ENCODE measurements around the gene WWC1.

The WWC1 gene

DNA sequence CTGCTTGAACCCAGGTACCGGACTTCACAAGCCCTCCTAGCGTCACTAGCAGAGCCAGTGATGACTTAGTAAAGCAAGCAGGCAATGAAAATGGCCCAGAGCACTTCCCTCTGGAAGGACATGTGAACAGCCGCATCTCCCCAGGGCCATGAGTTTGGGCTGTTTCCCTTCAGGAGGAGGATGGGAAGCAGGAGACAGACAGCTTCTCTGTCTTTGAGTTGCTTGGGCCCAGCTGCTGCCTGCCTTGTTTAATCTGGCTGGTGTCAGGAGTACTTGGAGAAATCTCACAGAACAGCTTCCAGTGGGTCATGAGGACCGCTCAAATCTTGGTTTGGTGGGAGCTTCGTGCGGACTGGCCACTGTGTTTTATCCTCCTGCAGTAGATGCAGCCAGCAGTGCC is 25.4 kb upstream of the WWC1 start:
- no peak overlapping the region for H3K9ac ChIP-seq (ENCODE audit: low read depth in 1 of 2, low read length in 2 of 2)
- no peak overlapping the region for H3K4me3 ChIP-seq (ENCODE audit: low read length in 2 of 2)
- H3K27ac ChIP-seq (ENCODE audit: low read depth in 2 of 2, low read length in 2 of 2), result no peak overlapping the region
- H3K9me3 ChIP-seq (ENCODE audit: control insufficient read depth in 2 of 2, low read length in 2 of 2), result no peaks in the 10 kb centered on the region
- H3K36me3 ChIP-seq (ENCODE audit: control insufficient read depth in 2 of 2, insufficient read depth in 2 of 2, low read length in 2 of 2), result no peaks in the 10 kb centered on the region
- no peaks in the 10 kb centered on the region for H3K27me3 ChIP-seq (ENCODE audit: control insufficient read depth in 2 of 2, insufficient read depth in 2 of 2, low read length in 2 of 2)
- H3K4me1 ChIP-seq (ENCODE audit: control insufficient read depth in 2 of 2, insufficient read depth in 2 of 2, low read length in 2 of 2), result peaks cover 13 to 20% of the 10 kb centered on the region in 2 donors

DNA sequence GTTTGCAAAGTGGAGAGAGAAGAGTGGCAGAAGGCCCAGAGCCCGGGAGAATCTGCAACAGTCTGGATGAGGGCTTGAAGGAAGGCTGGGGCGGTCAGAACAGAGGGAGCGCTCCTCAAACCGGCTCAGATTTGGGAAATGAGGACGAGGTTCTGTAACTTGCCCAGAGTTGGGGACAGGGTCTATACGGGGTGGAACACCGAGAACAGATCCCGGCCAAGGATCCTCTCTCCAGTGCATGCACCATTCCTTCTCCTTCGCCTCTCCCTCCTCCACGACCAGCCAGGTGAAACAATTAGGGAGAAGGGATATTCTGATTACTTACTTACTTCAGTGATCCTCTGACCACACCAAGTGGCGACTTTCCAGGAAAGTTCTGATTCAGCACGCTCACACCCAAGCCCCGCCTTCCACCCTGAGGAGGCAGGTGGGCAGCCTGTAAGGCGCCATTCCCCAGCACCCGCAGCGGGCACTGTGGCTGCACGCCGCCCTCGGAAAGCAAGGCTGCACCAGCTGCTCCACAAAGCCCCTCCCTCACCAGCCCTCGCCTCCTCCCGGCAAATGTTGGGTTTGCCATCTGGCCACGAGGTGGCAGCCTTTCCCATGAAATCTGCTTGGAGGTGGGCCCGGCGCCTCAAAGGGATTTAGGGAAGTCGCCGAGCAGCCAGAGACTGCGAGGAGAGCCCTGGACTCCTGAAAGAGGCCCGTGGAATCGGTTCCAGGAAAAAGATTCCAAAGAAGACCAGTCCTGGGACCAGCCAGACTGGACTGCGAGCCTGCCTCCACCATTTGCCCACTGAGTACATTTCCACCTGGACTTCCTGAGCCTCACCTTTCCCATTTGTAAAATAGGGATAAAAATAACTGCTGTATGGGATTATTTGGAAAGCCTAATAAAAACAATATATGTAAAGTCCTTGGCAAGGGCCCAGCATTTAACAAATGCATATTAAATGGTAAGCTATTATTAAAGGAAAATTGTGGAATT is 22.2 kb upstream of the WWC1 start:
- Histone ChIP-seq H3K4me3 (ENCODE audit: low read length in 2 of 2) (peak overlapping the region; percentile 50 to 67), H3K27me3 (ENCODE audit: control insufficient read depth in 2 of 2, insufficient read depth in 2 of 2, low read length in 2 of 2) (no peaks in the 10 kb centered on the region), H3K36me3 (ENCODE audit: control insufficient read depth in 2 of 2, insufficient read depth in 2 of 2, low read length in 2 of 2) (no peaks in the 10 kb centered on the region)

GRCh38 chr5:168269937-168270330 is 21.5 kb upstream of the WWC1 start:
- no peak overlapping the region for H3K9ac ChIP-seq (ENCODE audit: low read depth in 1 of 2, low read length in 2 of 2)

More for the DNA sequence above, 22.2 kb upstream of the WWC1 start:
- Histone ChIP-seq H3K9me3 (ENCODE audit: control insufficient read depth in 2 of 2, low read length in 2 of 2) (no peaks in the 10 kb centered on the region), H3K4me1 (ENCODE audit: control insufficient read depth in 2 of 2, insufficient read depth in 2 of 2, low read length in 2 of 2) (peaks cover 11 to 15% of the 10 kb centered on the region in 2 donors), H3K9ac (ENCODE audit: low read depth in 1 of 2, low read length in 2 of 2) (peak overlapping the region; percentile 6 to 32), H3K27ac (ENCODE audit: low read depth in 2 of 2, low read length in 2 of 2) (no peak overlapping the region)

GRCh38 chr5:168270476-168270875 is 21.0 kb upstream of the WWC1 start:
- Histone ChIP-seq H3K9ac (ENCODE audit: low read depth in 1 of 2, low read length in 2 of 2) (no peak overlapping the region), H3K27ac (ENCODE audit: low read depth in 2 of 2, low read length in 2 of 2) (no peak overlapping the region), H3K36me3 (ENCODE audit: control insufficient read depth in 2 of 2, insufficient read depth in 2 of 2, low read length in 2 of 2) (no peaks in the 10 kb centered on the region), H3K4me3 (ENCODE audit: low read length in 2 of 2) (no peak overlapping the region), H3K4me1 (ENCODE audit: control insufficient read depth in 2 of 2, insufficient read depth in 2 of 2, low read length in 2 of 2) (peaks cover 11 to 15% of the 10 kb centered on the region in 2 donors), H3K27me3 (ENCODE audit: control insufficient read depth in 2 of 2, insufficient read depth in 2 of 2, low read length in 2 of 2) (no peaks in the 10 kb centered on the region), H3K9me3 (ENCODE audit: control insufficient read depth in 2 of 2, low read length in 2 of 2) (no peaks in the 10 kb centered on the region)

More at GRCh38 chr5:168269937-168270330, 21.5 kb upstream of the WWC1 start:
- Histone ChIP-seq H3K4me1 (ENCODE audit: control insufficient read depth in 2 of 2, insufficient read depth in 2 of 2, low read length in 2 of 2) (peaks cover 11 to 15% of the 10 kb centered on the region in 2 donors), H3K4me3 (ENCODE audit: low read length in 2 of 2) (no peak overlapping the region), H3K27ac (ENCODE audit: low read depth in 2 of 2, low read length in 2 of 2) (no peak overlapping the region), H3K27me3 (ENCODE audit: control insufficient read depth in 2 of 2, insufficient read depth in 2 of 2, low read length in 2 of 2) (no peaks in the 10 kb centered on the region), H3K36me3 (ENCODE audit: control insufficient read depth in 2 of 2, insufficient read depth in 2 of 2, low read length in 2 of 2) (no peaks in the 10 kb centered on the region), H3K9me3 (ENCODE audit: control insufficient read depth in 2 of 2, low read length in 2 of 2) (no peaks in the 10 kb centered on the region)

GRCh38 chr5:168273056-168273980 is 18.1 kb upstream of the WWC1 start:
- Histone ChIP-seq H3K27me3 (ENCODE audit: control insufficient read depth in 2 of 2, insufficient read depth in 2 of 2, low read length in 2 of 2) (no peaks in the 10 kb centered on the region), H3K4me1 (ENCODE audit: control insufficient read depth in 2 of 2, insufficient read depth in 2 of 2, low read length in 2 of 2) (peaks cover 11 to 15% of the 10 kb centered on the region in 2 donors), H3K36me3 (ENCODE audit: control insufficient read depth in 2 of 2, insufficient read depth in 2 of 2, low read length in 2 of 2) (no peaks in the 10 kb centered on the region), H3K9ac (ENCODE audit: low read depth in 1 of 2, low read length in 2 of 2) (no peak overlapping the region), H3K9me3 (ENCODE audit: control insufficient read depth in 2 of 2, low read length in 2 of 2) (no peaks in the 10 kb centered on the region), H3K4me3 (ENCODE audit: low read length in 2 of 2) (no peak overlapping the region), H3K27ac (ENCODE audit: low read depth in 2 of 2, low read length in 2 of 2) (no peak overlapping the region)

DNA sequence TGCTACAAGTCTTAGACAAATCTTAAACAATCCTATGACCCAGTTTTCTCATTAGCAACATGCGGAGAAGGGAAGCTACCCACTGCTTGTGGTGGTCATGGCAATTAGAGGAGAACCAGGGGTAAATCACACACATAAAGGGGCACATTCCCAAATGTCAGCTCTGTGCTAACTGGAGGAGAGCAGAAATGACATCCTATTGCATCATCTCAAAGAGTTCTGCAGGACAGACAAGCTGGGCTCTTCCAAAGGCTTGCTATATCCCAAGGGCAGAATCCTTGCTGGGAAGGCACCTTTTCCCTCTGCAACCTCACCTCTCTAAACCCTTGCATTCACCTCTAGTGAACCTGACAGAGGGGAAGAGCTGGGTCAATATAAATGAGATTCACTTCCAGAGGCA is 17.0 kb upstream of the WWC1 start:
- no peaks in the 10 kb centered on the region for H3K9me3 ChIP-seq (ENCODE audit: control insufficient read depth in 2 of 2, low read length in 2 of 2)
- H3K27me3 ChIP-seq (ENCODE audit: control insufficient read depth in 2 of 2, insufficient read depth in 2 of 2, low read length in 2 of 2), result no peaks in the 10 kb centered on the region
- H3K27ac ChIP-seq (ENCODE audit: low read depth in 2 of 2, low read length in 2 of 2), result no peak overlapping the region
- no peak overlapping the region for H3K4me3 ChIP-seq (ENCODE audit: low read length in 2 of 2)
- H3K4me1 ChIP-seq (ENCODE audit: control insufficient read depth in 2 of 2, insufficient read depth in 2 of 2, low read length in 2 of 2), result peaks cover 8 to 10% of the 10 kb centered on the region in 2 donors
- H3K36me3 ChIP-seq (ENCODE audit: control insufficient read depth in 2 of 2, insufficient read depth in 2 of 2, low read length in 2 of 2), result no peaks in the 10 kb centered on the region
- H3K9ac ChIP-seq (ENCODE audit: low read depth in 1 of 2, low read length in 2 of 2), result no peak overlapping the region

DNA sequence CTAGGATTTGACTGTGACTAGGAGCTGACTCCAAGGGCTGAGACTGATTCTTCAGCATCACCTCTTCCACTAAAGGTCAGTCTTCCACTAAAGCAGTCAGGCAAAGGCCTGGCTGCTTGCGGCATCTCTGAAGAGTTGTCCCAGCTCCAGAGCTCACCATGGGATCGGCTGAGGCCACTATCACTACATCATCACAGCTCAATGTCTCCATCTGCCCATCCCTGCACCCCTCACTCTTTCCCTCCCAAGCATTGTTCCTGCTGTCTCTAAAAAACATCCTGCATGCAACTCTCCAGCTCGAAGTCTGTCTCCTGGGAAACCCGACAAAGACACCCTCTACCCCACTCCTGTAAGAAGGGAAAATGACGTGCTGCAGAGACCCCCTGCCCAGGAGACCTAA is 15.5 kb upstream of the WWC1 start:
- no peaks in the 10 kb centered on the region for H3K9me3 ChIP-seq (ENCODE audit: control insufficient read depth in 2 of 2, low read length in 2 of 2)
- no peaks in the 10 kb centered on the region for H3K4me1 ChIP-seq (ENCODE audit: control insufficient read depth in 2 of 2, insufficient read depth in 2 of 2, low read length in 2 of 2)
- no peak overlapping the region for H3K27ac ChIP-seq (ENCODE audit: low read depth in 2 of 2, low read length in 2 of 2)
- no peak overlapping the region for H3K4me3 ChIP-seq (ENCODE audit: low read length in 2 of 2)
- no peak overlapping the region for H3K9ac ChIP-seq (ENCODE audit: low read depth in 1 of 2, low read length in 2 of 2)
- no peaks in the 10 kb centered on the region for H3K36me3 ChIP-seq (ENCODE audit: control insufficient read depth in 2 of 2, insufficient read depth in 2 of 2, low read length in 2 of 2)
- no peaks in the 10 kb centered on the region for H3K27me3 ChIP-seq (ENCODE audit: control insufficient read depth in 2 of 2, insufficient read depth in 2 of 2, low read length in 2 of 2)

- Histone ChIP-seq H3K27me3 (ENCODE audit: control insufficient read depth in 2 of 2, insufficient read depth in 2 of 2, low read length in 2 of 2) (no peaks in the 10 kb centered on the region), H3K36me3 (ENCODE audit: control insufficient read depth in 2 of 2, insufficient read depth in 2 of 2, low read length in 2 of 2) (no peaks in the 10 kb centered on the region), H3K9ac (ENCODE audit: low read depth in 1 of 2, low read length in 2 of 2) (no peak overlapping the region), H3K4me3 (ENCODE audit: low read length in 2 of 2) (no peak overlapping the region), H3K9me3 (ENCODE audit: control insufficient read depth in 2 of 2, low read length in 2 of 2) (no peaks in the 10 kb centered on the region), H3K27ac (ENCODE audit: low read depth in 2 of 2, low read length in 2 of 2) (no peak overlapping the region), H3K4me1 (ENCODE audit: control insufficient read depth in 2 of 2, insufficient read depth in 2 of 2, low read length in 2 of 2) (no peaks in the 10 kb centered on the region)
Observed at GRCh38 chr5:168282120-168282519, 9.3 kb upstream of the WWC1 start.

GRCh38 chr5:168284809-168285208 is 6.6 kb upstream of the WWC1 start:
- Histone ChIP-seq H3K9ac (ENCODE audit: low read depth in 1 of 2, low read length in 2 of 2) (no peak overlapping the region), H3K4me1 (ENCODE audit: control insufficient read depth in 2 of 2, insufficient read depth in 2 of 2, low read length in 2 of 2) (peaks cover 0 to 7% of the 10 kb centered on the region in 2 donors), H3K27me3 (ENCODE audit: control insufficient read depth in 2 of 2, insufficient read depth in 2 of 2, low read length in 2 of 2) (no peaks in the 10 kb centered on the region), H3K9me3 (ENCODE audit: control insufficient read depth in 2 of 2, low read length in 2 of 2) (no peaks in the 10 kb centered on the region), H3K4me3 (ENCODE audit: low read length in 2 of 2) (no peak overlapping the region), H3K36me3 (ENCODE audit: control insufficient read depth in 2 of 2, insufficient read depth in 2 of 2, low read length in 2 of 2) (no peaks in the 10 kb centered on the region), H3K27ac (ENCODE audit: low read depth in 2 of 2, low read length in 2 of 2) (no peak overlapping the region)

- no peaks in the 10 kb centered on the region for H3K27me3 ChIP-seq (ENCODE audit: control insufficient read depth in 2 of 2, insufficient read depth in 2 of 2, low read length in 2 of 2)
- peaks cover 0 to 7% of the 10 kb centered on the region in 2 donors for H3K4me1 ChIP-seq (ENCODE audit: control insufficient read depth in 2 of 2, insufficient read depth in 2 of 2, low read length in 2 of 2)
- H3K27ac ChIP-seq (ENCODE audit: low read depth in 2 of 2, low read length in 2 of 2), result no peak overlapping the region
- H3K4me3 ChIP-seq (ENCODE audit: low read length in 2 of 2), result no peak overlapping the region
- H3K9ac ChIP-seq (ENCODE audit: low read depth in 1 of 2, low read length in 2 of 2), result no peak overlapping the region
- H3K9me3 ChIP-seq (ENCODE audit: control insufficient read depth in 2 of 2, low read length in 2 of 2), result no peaks in the 10 kb centered on the region
- no peaks in the 10 kb centered on the region for H3K36me3 ChIP-seq (ENCODE audit: control insufficient read depth in 2 of 2, insufficient read depth in 2 of 2, low read length in 2 of 2)
Observed at GRCh38 chr5:168285696-168286095, 5.7 kb upstream of the WWC1 start.

Data from mucosa of rectum (tissue), 2 donors.